GM12878 (cell line): Measurements from ENCODE around the gene ZNF3. TPM values are rescaled to one million over a fixed set of nuclear protein-coding genes. Genes with fewer than 3 reads are reported as not detected.

Experiments
- BCLAF1 ChIP-seq: fragments of 450-650 bp; IDR thresholded peaks from 2 replicates; pipeline ENCODE4 v1.6.1; 2017; ENCODE audit warnings: antibody characterized with exemption, mild to moderate bottlenecking, moderate library complexity
- CHD1 ChIP-seq: IDR thresholded peaks from 2 replicates; pipeline ENCODE4 v1.6.1; 2012; ENCODE audit warnings: low read depth, low read length, improper control_type of control experiment
- CREB1 ChIP-seq: IDR thresholded peaks from 2 replicates; pipeline ENCODE4 v1.6.1; 2012; ENCODE audit warnings: low read depth, mild to moderate bottlenecking, inconsistent platforms
- EP300 ChIP-seq, 2 experiments: fragments of 150-350 bp in 1 of 2; IDR thresholded peaks; 2 replicates each; pipeline ENCODE4 v1.6.1; 2011 to 2012; ENCODE audit warnings: low read depth in 2 of 2, low read length in 2 of 2, borderline replicate concordance in 1 of 2, improper control_type of control experiment in 1 of 2, inconsistent platforms in 1 of 2; ENCODE audit not compliant: control insufficient read depth in 1 of 2
- FOS ChIP-seq: IDR thresholded peaks from 3 replicates; pipeline ENCODE4 v1.6.1; 2011; ENCODE audit warnings: borderline replicate concordance; ENCODE audit not compliant: insufficient read length; ENCODE audit errors: extremely low read depth
- FOXK2 ChIP-seq: fragments of 450-650 bp; IDR thresholded peaks from 2 replicates; pipeline ENCODE4 v1.6.1; 2017; ENCODE audit warnings: mild to moderate bottlenecking, moderate library complexity
- GABPA ChIP-seq: IDR thresholded peaks from 2 replicates; pipeline ENCODE4 v1.6.1; 2014; ENCODE audit warnings: antibody characterized with exemption, low read depth, mild to moderate bottlenecking, inconsistent platforms
- IKZF1 ChIP-seq: fragments of 450-650 bp; conservative IDR thresholded peaks from 2 replicates; pipeline ENCODE4 v1.6.1; 2017; ENCODE audit warnings: antibody characterized with exemption, mild to moderate bottlenecking
- LARP7 ChIP-seq: fragments of 450-650 bp; IDR thresholded peaks from 2 replicates; pipeline ENCODE4 v1.6.1; 2017; ENCODE audit warnings: mild to moderate bottlenecking
- MEF2A ChIP-seq: IDR thresholded peaks from 2 replicates; pipeline ENCODE4 v1.6.1; 2011; ENCODE audit warnings: low read depth, mild to moderate bottlenecking, low read length, moderate library complexity; ENCODE audit not compliant: insufficient read depth
- MLLT1 ChIP-seq: fragments of 450-650 bp; IDR thresholded peaks from 2 replicates; pipeline ENCODE4 v1.6.1; 2016; ENCODE audit warnings: mild to moderate bottlenecking
- PAX8 ChIP-seq: fragments of 450-650 bp; IDR thresholded peaks from 2 replicates; pipeline ENCODE4 v1.6.1; 2017; ENCODE audit warnings: mild to moderate bottlenecking, moderate library complexity
- RAD21 ChIP-seq: IDR thresholded peaks from 2 replicates; pipeline ENCODE4 v1.6.1; 2011; ENCODE audit warnings: mild to moderate bottlenecking, low read depth, low read length, moderate library complexity; ENCODE audit not compliant: insufficient read depth
- SMAD1 ChIP-seq: fragments of 450-650 bp; IDR thresholded peaks from 2 replicates; pipeline ENCODE4 v1.6.1; 2018; ENCODE audit warnings: mild to moderate bottlenecking, low read depth; ENCODE audit not compliant: partially characterized antibody
- SUZ12 ChIP-seq: fragments of 200-600 bp; sonication (generic); IDR thresholded peaks from one replicate; pipeline ENCODE4 v1.6.1; 2018; ENCODE audit warnings: antibody characterized with exemption, mild to moderate bottlenecking; ENCODE audit not compliant: unreplicated experiment
- TCF7 ChIP-seq: IDR thresholded peaks from 2 replicates; pipeline ENCODE4 v1.6.1; 2014; ENCODE audit warnings: antibody characterized with exemption, borderline replicate concordance
- ZNF207 ChIP-seq: fragments of 450-650 bp; IDR thresholded peaks from 2 replicates; pipeline ENCODE4 v1.6.1; 2014; ENCODE audit warnings: antibody characterized with exemption, mild to moderate bottlenecking, borderline replicate concordance
- ZNF687 ChIP-seq: fragments of 450-650 bp; IDR thresholded peaks from 2 replicates; pipeline ENCODE4 v1.6.1; 2017; ENCODE audit warnings: mild to moderate bottlenecking, moderate library complexity
- polyA plus RNA-seq, 11 experiments: library from polyadenylated mRNA; depleted of rRNA in 4 of 11; unstranded in 6 of 11; stranded (reverse) in 5 of 11; fragments of >200 nt; fragmentation: Nextera tagmentation in 4 of 11; fragmentation: Illumina TruSeq in 1 of 11; extraction: Ambion mirVana in 4 of 11; extraction: Trizol in 1 of 11; gene quantifications; 1 replicate in 1 of 11; 2 replicates in 10 of 11; pipeline versions ENCODE4 v1.2.1 to v1.2.3, GENCODE V29; 2011 to 2016; ENCODE audit warnings: inconsistent platforms in 2 of 11, missing spikeins in 2 of 11, low read depth in 1 of 11
- total RNA-seq, 4 experiments: library from RNA; depleted of rRNA in 3 of 4; stranded (reverse); fragments of >200 nt in 3 of 4; fragmentation: Illumina TruSeq in 1 of 4; extraction: Trizol in 1 of 4; gene quantifications; 2 replicates each; pipeline versions ENCODE4 v1.2.1 to v1.2.3, GENCODE V29; 2013 to 2021
- TF ChIP-seq, protein P1 (sequence below): fragments of 450-650 bp; IDR thresholded peaks from 2 replicates; pipeline ENCODE4 v1.6.1; 2018; ENCODE audit warnings: borderline replicate concordance, mild to moderate bottlenecking; ENCODE audit not compliant: partially characterized antibody

Gene ZNF3
- total and polyA plus RNA-seq, 10 of the 15 experiments (the other 5 are each of a cell fraction or from before 2014, with no cell fraction given), result 17.2 to 37.4 (median 29.4) TPM

DNA sequence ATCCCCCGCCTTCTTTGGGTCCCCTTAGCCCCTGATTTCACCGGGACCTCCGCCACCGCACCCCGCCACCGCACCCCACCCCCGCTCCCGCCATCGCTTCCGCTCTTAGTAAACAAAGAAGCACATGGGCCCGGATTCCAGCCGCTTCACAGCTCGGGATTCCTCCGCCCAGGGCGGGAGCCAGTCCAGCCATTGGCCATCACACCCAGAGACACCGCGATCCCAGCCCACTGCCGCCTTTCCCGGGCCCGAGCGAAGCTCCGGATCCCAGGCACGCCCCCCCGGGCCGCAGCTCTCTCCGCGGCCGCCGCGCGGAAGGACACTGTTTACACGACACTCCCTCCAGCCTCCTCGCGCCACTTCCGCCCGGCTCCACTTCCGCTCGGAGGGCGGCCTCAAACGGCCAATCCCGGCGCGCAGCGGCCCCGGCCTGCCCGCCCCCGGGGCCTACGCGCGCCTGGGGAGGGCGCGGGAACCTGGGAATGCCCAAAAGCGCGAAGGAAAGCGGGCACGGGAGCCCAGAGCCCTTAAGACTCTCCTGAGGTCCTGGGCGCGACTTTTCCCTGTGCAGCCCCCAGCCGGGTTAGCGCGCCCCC is 19.0 kb upstream of the ZNF3 start (continued):
- TF ChIP-seq IKZF1 (peak; percentile 94), FOXK2 (peak; percentile 97), TCF7 (no peak), SMAD1 (no peak), SUZ12 (no peak), GABPA (peak; percentile 91), EP300 (IDR thresholded peaks at IDR 0.05; ENCODE audit: borderline replicate concordance in 1 of 2, control insufficient read depth in 1 of 2, low read depth in 2 of 2, low read length in 2 of 2) (no peak), MLLT1 (peak; percentile 92), ZNF687 (no peak), FOS (no peak), CHD1 (no peak), PAX8 (no peak), BCLAF1 (no peak), CREB1 (peak; percentile 92), RAD21 (no peak), LARP7 (peak; percentile 86; the same call in 1 of the 2 replicates), ZNF207 (peak; percentile 87; the same call in 1 of the 2 replicates), MEF2A (0 out of 2 replicates have a peak, but pooled peaks have one; percentile 26)
- TF ChIP-seq, protein P1, sequence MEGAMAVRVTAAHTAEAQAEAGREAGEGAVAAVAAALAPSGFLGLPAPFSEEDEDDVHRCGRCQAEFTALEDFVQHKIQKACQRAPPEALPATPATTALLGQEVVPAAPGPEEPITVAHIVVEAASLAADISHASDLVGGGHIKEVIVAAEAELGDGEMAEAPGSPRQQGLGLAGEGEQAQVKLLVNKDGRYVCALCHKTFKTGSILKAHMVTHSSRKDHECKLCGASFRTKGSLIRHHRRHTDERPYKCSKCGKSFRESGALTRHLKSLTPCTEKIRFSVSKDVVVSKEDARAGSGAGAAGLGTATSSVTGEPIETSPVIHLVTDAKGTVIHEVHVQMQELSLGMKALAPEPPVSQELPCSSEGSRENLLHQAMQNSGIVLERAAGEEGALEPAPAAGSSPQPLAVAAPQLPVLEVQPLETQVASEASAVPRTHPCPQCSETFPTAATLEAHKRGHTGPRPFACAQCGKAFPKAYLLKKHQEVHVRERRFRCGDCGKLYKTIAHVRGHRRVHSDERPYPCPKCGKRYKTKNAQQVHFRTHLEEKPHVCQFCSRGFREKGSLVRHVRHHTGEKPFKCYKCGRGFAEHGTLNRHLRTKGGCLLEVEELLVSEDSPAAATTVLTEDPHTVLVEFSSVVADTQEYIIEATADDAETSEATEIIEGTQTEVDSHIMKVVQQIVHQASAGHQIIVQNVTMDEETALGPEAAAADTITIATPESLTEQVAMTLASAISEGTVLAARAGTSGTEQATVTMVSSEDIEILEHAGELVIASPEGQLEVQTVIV, result peak; percentile 88
